DMS53 treated with DMSO at 0.1 percent for 48 hours (cell line): ENCODE data around the gene CAMK1D.
"Not testable (repeated sequence)": the region's sequence is repeated elsewhere in the genome, so short reads cannot be mapped to it uniquely, and the experiment has no call there.

Experiments used
- DNase-seq: peaks from one replicate; lab custom pipeline; 2025; ENCODE audit not compliant: unreplicated experiment; lab: John Stamatoyannopoulos, UW

Gene CAMK1D

GRCh38 chr10:12543589-12543988, 194.2 kb downstream of the CAMK1D start:
- DNase-seq: no peak

GRCh38 chr10:12546160-12546802, 196.9 kb downstream of the CAMK1D start:
- DNase-seq: not testable (repeated sequence)

GRCh38 chr10:12547301-12547771, 198.0 kb downstream of the CAMK1D start:
- peak; percentile 77 for DNase-seq

- DNase-seq: peak; percentile 29
Observed at GRCh38 chr10:12549297-12549696, 199.9 kb downstream of the CAMK1D start.

- no peak for DNase-seq
Observed at GRCh38 chr10:12550994-12551393, 201.6 kb downstream of the CAMK1D start.

GRCh38 chr10:12556039-12556438, 206.7 kb downstream of the CAMK1D start:
- no peak for DNase-seq

- no peak for DNase-seq
Observed at GRCh38 chr10:12559578-12560178, 210.3 kb downstream of the CAMK1D start.

- no peak for DNase-seq
Observed at GRCh38 chr10:12561307-12561706, 212.0 kb downstream of the CAMK1D start.

GRCh38 chr10:12561720-12562119, 212.4 kb downstream of the CAMK1D start:
- DNase-seq: no peak

GRCh38 chr10:12563489-12563888, 214.1 kb downstream of the CAMK1D start:
- no peak for DNase-seq

GRCh38 chr10:12564173-12564572, 214.8 kb downstream of the CAMK1D start:
- no peak for DNase-seq

- no peak for DNase-seq
Observed at GRCh38 chr10:12566161-12567115, 217.1 kb downstream of the CAMK1D start.

- no peak for DNase-seq
Observed at GRCh38 chr10:12568391-12569009, 219.2 kb downstream of the CAMK1D start.

- no peak for DNase-seq
Observed at GRCh38 chr10:12572281-12572680, 222.9 kb downstream of the CAMK1D start.

- no peak for DNase-seq
Observed at GRCh38 chr10:12577610-12578009, 228.3 kb downstream of the CAMK1D start.

- DNase-seq: no peak
Observed at GRCh38 chr10:12579954-12580858, 230.9 kb downstream of the CAMK1D start.

- no peak for DNase-seq
Observed at GRCh38 chr10:12583891-12584595, 234.7 kb downstream of the CAMK1D start.

- peak; percentile 16 for DNase-seq
Observed at GRCh38 chr10:12586741-12587140, 237.4 kb downstream of the CAMK1D start.

- no peak for DNase-seq
Observed at GRCh38 chr10:12587451-12587888, 238.1 kb downstream of the CAMK1D start.
